HepG2 (cell line): ENCODE measurements around the gene SF3B2. TPM values are rescaled to one million over a fixed set of nuclear protein-coding genes. Genes with fewer than 3 reads are reported as not detected.

Experiments
- CBX2 ChIP-seq, 2 experiments: fragments of 200-600 bp in 1 of 2; sonication (generic); formaldehyde crosslinking in 1 of 2; IDR thresholded peaks; 2 replicates each; pipeline versions ENCODE4 v1.7.0 to v1.8.1; 2018 to 2022; ENCODE audit warnings: low read depth in 2 of 2, low read length in 1 of 2, mild to moderate bottlenecking in 1 of 2, missing genetic modification reagents in 1 of 2
- GABPB1 ChIP-seq: IDR thresholded peaks from 2 replicates; pipeline ENCODE4 v1.6.1; 2016; ENCODE audit warnings: mild to moderate bottlenecking, missing genetic modification reagents, moderate library complexity, missing compliant biosample characterization
- HCFC1 ChIP-seq: fragments of 150-350 bp; IDR thresholded peaks from 2 replicates; pipeline ENCODE4 v1.6.1; 2014; ENCODE audit warnings: low read depth, low read length
- HHEX ChIP-seq: IDR thresholded peaks from 2 replicates; pipeline ENCODE4 v1.6.1; 2016; ENCODE audit warnings: control low read depth
- HOXA3 ChIP-seq: sonication (generic); formaldehyde crosslinking; IDR thresholded peaks from 2 replicates; pipeline ENCODE4 v1.5.0; 2020; ENCODE audit warnings: missing genetic modification reagents
- KIAA2018 ChIP-seq: sonication (generic); formaldehyde crosslinking; IDR thresholded peaks from 2 replicates; pipeline ENCODE4 v1.5.0; 2020; ENCODE audit warnings: mild to moderate bottlenecking, missing genetic modification reagents, borderline replicate concordance
- TBX3 ChIP-seq: fragments of 450-650 bp; IDR thresholded peaks from 2 replicates; pipeline ENCODE4 v1.6.1; 2017; ENCODE audit warnings: antibody characterized with exemption, mild to moderate bottlenecking, inconsistent platforms, borderline replicate concordance
- YY1 ChIP-seq: IDR thresholded peaks from 2 replicates; pipeline ENCODE4 v1.6.1; 2011; ENCODE audit warnings: low read length, low read depth, moderate library complexity, mild to moderate bottlenecking; ENCODE audit not compliant: insufficient read depth, insufficient replicate concordance
- ZGPAT ChIP-seq: IDR thresholded peaks from 2 replicates; pipeline ENCODE4 v1.6.1; 2016; ENCODE audit warnings: mild to moderate bottlenecking
- ZIK1 ChIP-seq: sonication (generic); formaldehyde crosslinking; IDR thresholded peaks from 2 replicates; pipeline ENCODE4 v1.5.0; 2020; ENCODE audit warnings: mild to moderate bottlenecking, low read depth, missing genetic modification reagents, borderline replicate concordance
- ZNF20 ChIP-seq: sonication (generic); formaldehyde crosslinking; IDR thresholded peaks from 2 replicates; pipeline ENCODE4 v1.4.0; 2020; ENCODE audit warnings: mild to moderate bottlenecking, moderate library complexity, missing genetic modification reagents
- ZNF354B ChIP-seq: sonication (generic); formaldehyde crosslinking; IDR thresholded peaks from 2 replicates; pipeline ENCODE4 v1.8.0; 2022; ENCODE audit warnings: mild to moderate bottlenecking, missing genetic modification reagents
- ZNF552 ChIP-seq: sonication (generic); formaldehyde crosslinking; IDR thresholded peaks from 2 replicates; pipeline ENCODE4 v1.9.0; 2022; ENCODE audit warnings: missing genetic modification reagents, mild to moderate bottlenecking, borderline replicate concordance
- ZNF562 ChIP-seq: sonication (generic); formaldehyde crosslinking; IDR thresholded peaks from 2 replicates; pipeline ENCODE4 v1.8.0; 2022; ENCODE audit warnings: missing genetic modification reagents, borderline replicate concordance
- ZNF629 ChIP-seq: sonication (generic); formaldehyde crosslinking; conservative IDR thresholded peaks from 2 replicates; pipeline ENCODE4 v1.5.0; 2020; ENCODE audit warnings: missing genetic modification reagents
- ZNF761 ChIP-seq: sonication (generic); formaldehyde crosslinking; conservative IDR thresholded peaks from 2 replicates; pipeline ENCODE4 v1.4.0; 2020; ENCODE audit warnings: mild to moderate bottlenecking, missing genetic modification reagents
- polyA plus RNA-seq, 8 experiments: library from polyadenylated mRNA; depleted of rRNA in 3 of 8; stranded (reverse) in 7 of 8; unstranded in 1 of 8; fragments of >200 nt; fragmentation: Illumina TruSeq in 4 of 8; extraction: Trizol in 4 of 8; gene quantifications; 2 replicates each; pipeline versions ENCODE4 v1.2.1 to v1.2.3, GENCODE V29; 2011 to 2016; ENCODE audit warnings: low read depth in 4 of 8, missing spikeins in 1 of 8, mixed read lengths in 1 of 8; ENCODE audit not compliant: insufficient read depth in 1 of 8
- total RNA-seq, 5 experiments: library from RNA; depleted of rRNA; stranded (reverse); fragments of >200 nt; fragmentation: Illumina TruSeq; extraction: Trizol; gene quantifications; 2 replicates each; pipeline ENCODE4 v1.2.3, GENCODE V29; 2016; ENCODE audit warnings: low read depth in 1 of 5
- TF ChIP-seq, protein P1 (sequence below): sonication (generic); formaldehyde crosslinking; IDR thresholded peaks from 2 replicates; pipeline ENCODE4 v1.4.0; 2020; ENCODE audit warnings: mild to moderate bottlenecking, missing genetic modification reagents
- TF ChIP-seq, protein P2 (sequence below): sonication (generic); formaldehyde crosslinking; IDR thresholded peaks from 2 replicates; pipeline ENCODE4 v1.5.0; 2020; ENCODE audit warnings: missing genetic modification reagents

SF3B2 gene
- total and polyA plus RNA-seq, 2 of the 13 experiments (the other 11 are each of a cell fraction or from before 2014, with no cell fraction given) = 70.4 to 153 TPM

- TF ChIP-seq KIAA2018 (no peak), ZNF761 (CRISPR knock-in tag) (no peak), ZGPAT (CRISPR knock-in tag) (peak; percentile 49; the same call in 1 of the 2 replicates), ZIK1 (CRISPR knock-in tag) (no peak), GABPB1 (peak; percentile 56), HCFC1 (peak; percentile 20; the same call in 1 of the 2 replicates), ZNF552 (CRISPR knock-in tag) (no peak), YY1 (peak; percentile 62), ZNF354B (no peak), ZNF20 (CRISPR knock-in tag) (no peak), TBX3 (no peak), HOXA3 (no peak), CBX2 (IDR thresholded peaks at IDR 0.05; ENCODE audit: low read depth, low read length) (no peak), CBX2 (CRISPR knock-in tag; IDR thresholded peaks at IDR 0.05; ENCODE audit: low read depth) (no peak), ZNF629 (CRISPR knock-in tag) (no peak), HHEX (CRISPR knock-in tag) (no peak), ZNF562 (CRISPR knock-in tag) (no peak)
- TF ChIP-seq, protein P1, sequence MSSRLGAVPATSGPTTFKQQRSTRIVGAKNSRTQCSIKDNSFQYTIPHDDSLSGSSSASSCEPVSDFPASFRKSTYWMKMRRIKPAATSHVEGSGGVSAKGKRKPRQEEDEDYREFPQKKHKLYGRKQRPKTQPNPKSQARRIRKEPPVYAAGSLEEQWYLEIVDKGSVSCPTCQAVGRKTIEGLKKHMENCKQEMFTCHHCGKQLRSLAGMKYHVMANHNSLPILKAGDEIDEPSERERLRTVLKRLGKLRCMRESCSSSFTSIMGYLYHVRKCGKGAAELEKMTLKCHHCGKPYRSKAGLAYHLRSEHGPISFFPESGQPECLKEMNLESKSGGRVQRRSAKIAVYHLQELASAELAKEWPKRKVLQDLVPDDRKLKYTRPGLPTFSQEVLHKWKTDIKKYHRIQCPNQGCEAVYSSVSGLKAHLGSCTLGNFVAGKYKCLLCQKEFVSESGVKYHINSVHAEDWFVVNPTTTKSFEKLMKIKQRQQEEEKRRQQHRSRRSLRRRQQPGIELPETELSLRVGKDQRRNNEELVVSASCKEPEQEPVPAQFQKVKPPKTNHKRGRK (CRISPR knock-in tag) = no peak
- TF ChIP-seq, protein P2, sequence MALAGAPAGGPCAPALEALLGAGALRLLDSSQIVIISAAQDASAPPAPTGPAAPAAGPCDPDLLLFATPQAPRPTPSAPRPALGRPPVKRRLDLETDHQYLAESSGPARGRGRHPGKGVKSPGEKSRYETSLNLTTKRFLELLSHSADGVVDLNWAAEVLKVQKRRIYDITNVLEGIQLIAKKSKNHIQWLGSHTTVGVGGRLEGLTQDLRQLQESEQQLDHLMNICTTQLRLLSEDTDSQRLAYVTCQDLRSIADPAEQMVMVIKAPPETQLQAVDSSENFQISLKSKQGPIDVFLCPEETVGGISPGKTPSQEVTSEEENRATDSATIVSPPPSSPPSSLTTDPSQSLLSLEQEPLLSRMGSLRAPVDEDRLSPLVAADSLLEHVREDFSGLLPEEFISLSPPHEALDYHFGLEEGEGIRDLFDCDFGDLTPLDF (CRISPR knock-in tag) = no peak
Measured at GRCh38 chr11:66045177-66045639, 7.0 kb upstream of the SF3B2 start (continued).
